K562 (cell line): ENCODE measurements around the gene ST3GAL3. TPM values are rescaled to one million over a fixed set of nuclear protein-coding genes. Genes with fewer than 3 reads are reported as not detected.
A peak's percentile ranks its signal among the peaks of the same experiment; 100 is the strongest.

ENCODE experiments used
- ADNP ChIP-seq: fragments of 200-800 bp; sonication (Bioruptor generic); IDR thresholded peaks from 2 replicates; pipeline ENCODE4 v1.6.1; 2016; ENCODE audit warnings: missing genetic modification characterization, missing compliant biosample characterization
- ARID1B ChIP-seq: fragments of 450-650 bp; IDR thresholded peaks from 2 replicates; pipeline ENCODE4 v1.6.1; 2016; ENCODE audit warnings: antibody characterized with exemption, mild to moderate bottlenecking, inconsistent platforms
- EP300 ChIP-seq: IDR thresholded peaks from 2 replicates; pipeline ENCODE4 v1.6.1; 2012; ENCODE audit warnings: low read length, improper control_type of control experiment
- FOXJ2 ChIP-seq: fragments of 200-800 bp; sonication (Bioruptor generic); IDR thresholded peaks from 2 replicates; pipeline ENCODE4 v1.6.1; 2016; ENCODE audit warnings: missing genetic modification characterization, missing compliant biosample characterization
- GATAD2B ChIP-seq: fragments of 450-650 bp; IDR thresholded peaks from 2 replicates; pipeline ENCODE4 v1.6.1; 2017; ENCODE audit warnings: mild to moderate bottlenecking, borderline replicate concordance
- HDAC8 ChIP-seq: fragments of 450-650 bp; IDR thresholded peaks from 2 replicates; pipeline ENCODE4 v1.6.1; 2016; ENCODE audit warnings: mild to moderate bottlenecking, missing genetic modification characterization, moderate library complexity, missing compliant biosample characterization
- HDGF ChIP-seq: fragments of 450-650 bp; IDR thresholded peaks from 2 replicates; pipeline ENCODE4 v1.6.1; 2016
- HNRNPL ChIP-seq: fragments of 200-400 bp; formaldehyde crosslinking; IDR thresholded peaks from 2 replicates; pipeline ENCODE4 v1.6.1; 2017; ENCODE audit warnings: low read depth, mild to moderate bottlenecking, low read length
- JUN ChIP-seq, 2 experiments: sonication (generic) in 1 of 2; formaldehyde crosslinking in 1 of 2; IDR thresholded peaks; 2 replicates each; pipeline versions ENCODE4 v1.6.1 to v1.8.0; 2012 to 2022; ENCODE audit warnings: borderline replicate concordance in 2 of 2, mild to moderate bottlenecking in 2 of 2, improper control_type of control experiment in 1 of 2, low read depth in 1 of 2, low read length in 1 of 2, missing genetic modification reagents in 1 of 2
- MBD2 ChIP-seq: sonication (generic); IDR thresholded peaks from 2 replicates; pipeline ENCODE4 v1.6.1; 2016; ENCODE audit warnings: low read depth, borderline replicate concordance
- MYC ChIP-seq, 2 experiments: fragments of 250-450 bp in 1 of 2; sonication (Bioruptor Pico) in 1 of 2; IDR thresholded peaks; 2 replicates each; pipeline versions ENCODE4 v1.5.1 to v1.6.1; 2012 to 2021; ENCODE audit warnings: low read depth in 2 of 2, borderline replicate concordance in 1 of 2, improper control_type of control experiment in 1 of 2, low read length in 1 of 2, mild to moderate bottlenecking in 1 of 2, moderate library complexity in 1 of 2
- RBBP5 ChIP-seq: fragments of 200-600 bp; sonication (generic); IDR thresholded peaks from 2 replicates; pipeline ENCODE4 v1.6.1; 2012; ENCODE audit warnings: borderline replicate concordance, mild to moderate bottlenecking, low read length, control low read depth, inconsistent platforms; ENCODE audit not compliant: insufficient read depth, poor library complexity, severe bottlenecking
- RBM15 ChIP-seq: fragments of 200-400 bp; formaldehyde crosslinking; IDR thresholded peaks from 2 replicates; pipeline ENCODE4 v1.6.1; 2018; ENCODE audit warnings: mild to moderate bottlenecking, low read length, moderate library complexity; ENCODE audit not compliant: insufficient read depth
- RERE ChIP-seq: sonication (generic); formaldehyde crosslinking; IDR thresholded peaks from 2 replicates; pipeline ENCODE4 v1.8.0; 2023; ENCODE audit warnings: missing genetic modification reagents, mild to moderate bottlenecking, borderline replicate concordance
- SFPQ ChIP-seq: fragments of 200-400 bp; formaldehyde crosslinking; IDR thresholded peaks from 2 replicates; pipeline ENCODE4 v1.6.1; 2017; ENCODE audit warnings: mild to moderate bottlenecking, low read depth, low read length, moderate library complexity
- ZHX1 ChIP-seq: fragments of 150-350 bp; conservative IDR thresholded peaks from 2 replicates; pipeline ENCODE4 v1.6.1; 2014; ENCODE audit warnings: low read length
- polyA plus RNA-seq, 8 experiments: library from polyadenylated mRNA; depleted of rRNA in 4 of 8; stranded (reverse) in 5 of 8; unstranded in 3 of 8; fragments of >200 nt; fragmentation: Nextera tagmentation in 2 of 8; fragmentation: Illumina TruSeq in 1 of 8; extraction: Ambion mirVana in 2 of 8; extraction: Trizol in 1 of 8; gene quantifications; 2 replicates each; pipeline versions ENCODE4 v1.2.1 to v1.2.3, GENCODE V29; 2011 to 2014; ENCODE audit warnings: inconsistent platforms in 1 of 8, missing spikeins in 1 of 8
- total RNA-seq, 7 experiments: library from RNA; depleted of rRNA in 6 of 7; stranded (reverse); fragments of >200 nt in 6 of 7; fragmentation: Illumina TruSeq in 2 of 7; extraction: Trizol in 2 of 7; gene quantifications; 2 replicates each; pipeline versions ENCODE4 v1.2.1 to v1.2.3, GENCODE V29; 2011 to 2021; ENCODE audit warnings: low replicate concordance in 1 of 7

The ST3GAL3 gene
- total and polyA plus RNA-seq, 9 of the 15 experiments (the other 6 are each of a cell fraction or from before 2014, with no cell fraction given): 1.2 to 18.9 (median 11.0) TPM

- TF ChIP-seq ZHX1 (no peak), RBBP5 (no peak), ADNP (tag) (0 out of 2 replicates have a peak, but pooled peaks have one; percentile 25), FOXJ2 (tag) (0 out of 2 replicates have a peak, but pooled peaks have one; percentile 15), GATAD2B (0 out of 2 replicates have a peak, but pooled peaks have one; percentile 20), HDAC8 (tag) (no peak), HNRNPL (no peak), MYC (IDR thresholded peaks at IDR 0.05; ENCODE audit: low read depth, low read length) (no peak), MYC (CRISPR knock-in tag; IDR thresholded peaks at IDR 0.05; ENCODE audit: borderline replicate concordance, low read depth) (no peak), JUN (IDR thresholded peaks at IDR 0.05; ENCODE audit: borderline replicate concordance, low read depth, low read length) (no peak), JUN (CRISPR knock-in tag; IDR thresholded peaks at IDR 0.05; ENCODE audit: borderline replicate concordance) (no peak), HDGF (no peak), ARID1B (peak; percentile 51), MBD2 (no peak), RBM15 (no peak), EP300 (peak; percentile 40; the same call in 1 of the 2 replicates), SFPQ (no peak), RERE (CRISPR knock-in tag) (no peak)
Measured at GRCh38 chr1:43776043-43776761, 68.9 kb downstream of the ST3GAL3 start (continued).
